BLaER1 treated with 17β-estradiol and CSF1 and Interleukin-3, amounts not matched to agents 10 nM and 100 nM (cell line): ENCODE data around the gene POFUT2.

Source experiments
- H3K27ac ChIP-seq, 11 experiments: shearing (Covaris generic); formaldehyde crosslinking; 2 replicates each; pipeline ENCODE4 v1.8.1; 2022
- H3K27me3 ChIP-seq, 11 experiments: shearing (Covaris generic); formaldehyde crosslinking; 2 replicates each; pipeline ENCODE4 v1.8.1; 2022
- H3K36me3 ChIP-seq, 11 experiments: shearing (Covaris generic); formaldehyde crosslinking; 2 replicates each; pipeline ENCODE4 v1.8.1; 2022
- H3K4me1 ChIP-seq, 10 experiments: shearing (Covaris generic); formaldehyde crosslinking; 2 replicates each; pipeline ENCODE4 v1.8.1; 2022
- H3K4me2 ChIP-seq, 11 experiments: shearing (Covaris generic); formaldehyde crosslinking; 2 replicates each; pipeline ENCODE4 v1.8.1; 2022
- H3K4me3 ChIP-seq, 10 experiments: shearing (Covaris generic); formaldehyde crosslinking; 2 replicates each; pipeline ENCODE4 v1.8.1; 2022
- H3K9ac ChIP-seq, 11 experiments: shearing (Covaris generic); formaldehyde crosslinking; 2 replicates each; pipeline ENCODE4 v1.8.1; 2022
- H3K9me3 ChIP-seq, 11 experiments: shearing (Covaris generic); formaldehyde crosslinking; replicated peaks in 1 of 11; 2 replicates each; pipeline ENCODE4 v1.8.1; 2022
- H4K20me1 ChIP-seq, 11 experiments: shearing (Covaris generic); formaldehyde crosslinking; 2 replicates each; pipeline ENCODE4 v1.8.1; 2022
- Cebpa-rat ChIP-seq, 11 experiments: shearing (Covaris generic); IDR thresholded peaks; 2 replicates each; pipeline ENCODE4 v1.8.1; 2022

Gene POFUT2

GRCh38 chr21:45323487-45324311 is 36.0 kb upstream of the POFUT2 start:
- H3K27me3 ChIP-seq, result peaks cover 0 to 81% (median 6%) of the 10 kb centered on the region in 11 experiments; a peak in 11 of 22 replicates
- H3K9ac ChIP-seq, result peak overlapping the region in 9 of 11 experiments; percentile 24 to 75 (median 48); a peak in 14 of 22 replicates
- peak overlapping the region in 7 of 10 experiments; percentile 2 to 53 (median 35); a peak in 7 of 20 replicates for H3K4me3 ChIP-seq
- H4K20me1 ChIP-seq, result peaks cover 0 to 61% (median 16%) of the 10 kb centered on the region in 11 experiments; a peak in 14 of 22 replicates
- no peaks in the 10 kb centered on the region for H3K9me3 ChIP-seq
- peak overlapping the region; percentile 83 to 99 (median 94) for H3K4me2 ChIP-seq
- no peaks in the 10 kb centered on the region for H3K36me3 ChIP-seq
- H3K4me1 ChIP-seq, result peaks cover 51 to 95% (median 91%) of the 10 kb centered on the region in 10 experiments
- TF ChIP-seq Cebpa-rat (IDR thresholded peaks at IDR 0.05), result no peak
- H3K27ac ChIP-seq, result peak overlapping the region in 7 of 11 experiments; percentile 30 to 80 (median 69); a peak in 13 of 22 replicates

GRCh38 chr21:45322960-45323461 is 35.3 kb upstream of the POFUT2 start:
- peak overlapping the region in 10 of 11 experiments; percentile 15 to 75 (median 44); a peak in 15 of 22 replicates for H3K9ac ChIP-seq
- H3K4me2 ChIP-seq, result peak overlapping the region; percentile 83 to 99 (median 94)
- peaks cover 51 to 100% (median 96%) of the 10 kb centered on the region in 10 experiments for H3K4me1 ChIP-seq
- no peaks in the 10 kb centered on the region for H3K36me3 ChIP-seq
- no peaks in the 10 kb centered on the region for H3K9me3 ChIP-seq
- no peak for TF ChIP-seq Cebpa-rat (IDR thresholded peaks at IDR 0.05)
- peak overlapping the region in 8 of 11 experiments; percentile 9 to 80 (median 55); a peak in 15 of 22 replicates for H3K27ac ChIP-seq
- H3K4me3 ChIP-seq, result peak overlapping the region in 9 of 10 experiments; percentile 2 to 53 (median 33); a peak in 15 of 20 replicates
- H3K27me3 ChIP-seq, result peaks cover 0 to 81% (median 6%) of the 10 kb centered on the region in 11 experiments; a peak in 10 of 22 replicates
- H4K20me1 ChIP-seq, result peaks cover 0 to 59% (median 15%) of the 10 kb centered on the region in 11 experiments; a peak in 14 of 22 replicates

GRCh38 chr21:45322231-45322959 is 34.7 kb upstream of the POFUT2 start:
- peaks cover 51 to 100% (median 95%) of the 10 kb centered on the region in 10 experiments for H3K4me1 ChIP-seq
- H3K4me3 ChIP-seq, result peak overlapping the region; percentile 1 to 53 (median 30); a peak in 16 of 20 replicates
- peaks cover 0 to 57% (median 12%) of the 10 kb centered on the region in 11 experiments; a peak in 13 of 22 replicates for H4K20me1 ChIP-seq
- H3K27ac ChIP-seq, result peak overlapping the region in 9 of 11 experiments; percentile 9 to 80 (median 41); a peak in 15 of 22 replicates
- no peaks in the 10 kb centered on the region for H3K9me3 ChIP-seq
- H3K36me3 ChIP-seq, result no peaks in the 10 kb centered on the region
- H3K4me2 ChIP-seq, result peak overlapping the region; percentile 83 to 99 (median 94)
- peak overlapping the region in 10 of 11 experiments; percentile 15 to 75 (median 44); a peak in 15 of 22 replicates for H3K9ac ChIP-seq
- no peak for TF ChIP-seq Cebpa-rat (IDR thresholded peaks at IDR 0.05)
- peaks cover 0 to 79% (median 6%) of the 10 kb centered on the region in 11 experiments; a peak in 10 of 22 replicates for H3K27me3 ChIP-seq

- H3K4me3 ChIP-seq, result peak overlapping the region in 6 of 10 experiments; percentile 4 to 45 (median 20); a peak in 7 of 20 replicates
- peak overlapping the region in 6 of 11 experiments; percentile 9 to 80 (median 72); a peak in 9 of 22 replicates for H3K27ac ChIP-seq
- H3K27me3 ChIP-seq, result peaks cover 0 to 61% (median 6%) of the 10 kb centered on the region in 11 experiments; a peak in 10 of 22 replicates
- peak overlapping the region; percentile 73 to 99 (median 94) for H3K4me2 ChIP-seq
- peak overlapping the region in 9 of 11 experiments; percentile 0 to 75 (median 33); a peak in 11 of 22 replicates for H3K9ac ChIP-seq
- TF ChIP-seq Cebpa-rat (IDR thresholded peaks at IDR 0.05), result no peak
- no peaks in the 10 kb centered on the region for H3K9me3 ChIP-seq
- peaks cover 51 to 86% (median 75%) of the 10 kb centered on the region in 10 experiments for H3K4me1 ChIP-seq
- H3K36me3 ChIP-seq, result no peaks in the 10 kb centered on the region
- peaks cover 0 to 40% (median 7%) of the 10 kb centered on the region in 11 experiments; a peak in 11 of 22 replicates for H4K20me1 ChIP-seq
Measured at GRCh38 chr21:45320261-45321025, 32.7 kb upstream of the POFUT2 start.

- Histone ChIP-seq H3K4me2 (peak overlapping the region; percentile 73 to 99 (median 94)), H3K36me3 (no peaks in the 10 kb centered on the region), H3K4me1 (peaks cover 51 to 78% (median 67%) of the 10 kb centered on the region in 10 experiments), H3K27ac (peak overlapping the region in 3 of 11 experiments; percentile 2 to 80 (median 74); a peak in 4 of 22 replicates), H3K9me3 (no peaks in the 10 kb centered on the region), H3K9ac (peak overlapping the region in 3 of 11 experiments; percentile 71 to 75 (median 72); a peak in 5 of 22 replicates), H3K27me3 (peaks cover 0 to 52% (median 0%) of the 10 kb centered on the region in 11 experiments; a peak in 10 of 22 replicates), H4K20me1 (peaks cover 0 to 32% (median 5%) of the 10 kb centered on the region in 11 experiments; a peak in 8 of 22 replicates), H3K4me3 (peak overlapping the region in 2 of 10 experiments; percentile 4 to 18; a peak in 2 of 20 replicates)
- TF ChIP-seq Cebpa-rat (IDR thresholded peaks at IDR 0.05), result no peak
Measured at GRCh38 chr21:45319461-45320211, 31.9 kb upstream of the POFUT2 start.

GRCh38 chr21:45318556-45319404 is 31.1 kb upstream of the POFUT2 start:
- Histone ChIP-seq H3K9me3 (no peaks in the 10 kb centered on the region), H3K9ac (peak overlapping the region in 1 of 11 experiments; percentile 75; a peak in 1 of 22 replicates), H3K4me3 (no peak overlapping the region; a peak in 1 of 20 replicates), H3K27me3 (peaks cover 0 to 46% (median 0%) of the 10 kb centered on the region in 11 experiments; a peak in 9 of 22 replicates), H3K4me2 (peak overlapping the region; percentile 73 to 99 (median 94)), H3K4me1 (peaks cover 50 to 72% (median 62%) of the 10 kb centered on the region in 10 experiments), H3K27ac (no peak overlapping the region), H4K20me1 (peaks cover 0 to 31% (median 4%) of the 10 kb centered on the region in 11 experiments; a peak in 7 of 22 replicates), H3K36me3 (no peaks in the 10 kb centered on the region)
- no peak for TF ChIP-seq Cebpa-rat (IDR thresholded peaks at IDR 0.05)
